IMR-90 (cell line): ENCODE results near the gene CMKLR1. TPM values are rescaled to one million over a fixed set of nuclear protein-coding genes. Genes with fewer than 3 reads are reported as not detected.

Source experiments
- ATAC-seq: fragments of 200-7000 bp; cut with Tn5 transposase; 2 replicates; pipeline ENCODE4 v1.9.1; 2020; ENCODE audit warnings: low read depth, mild to moderate bottlenecking, moderate library complexity
- BruUV-seq: library from RNA; stranded (reverse); fragments of 400-500 nt; replicated peaks from 2 replicates; lab custom pipeline; 2021; lab: Mats Ljungman, UMichigan
- CTCF ChIA-PET: fragments of 300-600 bp; formaldehyde crosslinking; extraction: SDS; loops from one replicate; lab custom pipeline; 2021; ENCODE audit warnings: antibody characterized with exemption; lab: Yijun Ruan, JAX
- POLR2A ChIA-PET: fragments of 300-600 bp; sonication (Branson Sonifier 250); formaldehyde crosslinking; loops from one replicate; lab custom pipeline; 2022; ENCODE audit warnings: antibody characterized with exemption; ENCODE audit not compliant: unreplicated experiment; lab: Charles Lee
- DNase-seq: peaks from one replicate; pipeline ENCODE4 v3.0.0; 2013
- H2AFZ ChIP-seq: replicated peaks from 2 replicates; pipeline ENCODE3; 2013; ENCODE audit warnings: low read length, mild to moderate bottlenecking; ENCODE audit not compliant: poor library complexity
- H2AK5ac ChIP-seq: 2 replicates; pipeline ENCODE4 v1.6.1; 2013; ENCODE audit warnings: low read depth, low read length, inconsistent platforms
- H2AK9ac ChIP-seq: replicated peaks from 2 replicates; pipeline ENCODE3; 2013; ENCODE audit warnings: mild to moderate bottlenecking, low read depth, low read length, moderate library complexity; ENCODE audit not compliant: poor library complexity
- H2BK120ac ChIP-seq: 2 replicates; pipeline ENCODE4 v1.6.1; 2013; ENCODE audit warnings: low read depth, low read length, inconsistent platforms
- H2BK15ac ChIP-seq: 3 replicates; pipeline ENCODE4 v1.6.1; 2013; ENCODE audit warnings: low read depth, low read length, inconsistent platforms
- H2BK20ac ChIP-seq: 2 replicates; pipeline ENCODE4 v1.6.1; 2013; ENCODE audit warnings: low read depth, mild to moderate bottlenecking, inconsistent platforms, low read length, moderate library complexity
- H2BK5ac ChIP-seq: 2 replicates; pipeline ENCODE4 v1.6.1; 2013; ENCODE audit warnings: mild to moderate bottlenecking, low read depth, low read length, inconsistent platforms; ENCODE audit not compliant: poor library complexity, severe bottlenecking
- H3K14ac ChIP-seq: replicated peaks from 2 replicates; pipeline ENCODE4 v1.6.1; 2013; ENCODE audit warnings: low read depth, low read length, inconsistent platforms
- H3K18ac ChIP-seq: 2 replicates; pipeline ENCODE4 v1.6.1; 2013; ENCODE audit warnings: low read depth, low read length, control low read depth
- H3K23ac ChIP-seq: 2 replicates; pipeline ENCODE4 v1.6.1; 2013; ENCODE audit warnings: low read depth, low read length, inconsistent platforms
- H3K27ac ChIP-seq: 2 replicates; pipeline ENCODE4 v1.5.1; 2013; ENCODE audit warnings: mild to moderate bottlenecking, control low read depth, low read length; ENCODE audit not compliant: insufficient read depth
- H3K27me3 ChIP-seq: 2 replicates; pipeline ENCODE4 v1.6.1; 2013; ENCODE audit warnings: low read length; ENCODE audit not compliant: control insufficient read depth, insufficient read depth
- H3K36me3 ChIP-seq: 2 replicates; pipeline ENCODE4 v1.6.1; 2013; ENCODE audit warnings: low read length, mixed read lengths; ENCODE audit not compliant: control insufficient read depth, insufficient read depth
- H3K4ac ChIP-seq: 2 replicates; pipeline ENCODE4 v1.6.1; 2013; ENCODE audit warnings: low read depth, low read length, inconsistent platforms
- H3K4me1 ChIP-seq: 2 replicates; pipeline ENCODE4 v1.6.1; 2013; ENCODE audit warnings: low read length, mixed read lengths; ENCODE audit not compliant: control insufficient read depth, insufficient read depth
- H3K4me2 ChIP-seq: 2 replicates; pipeline ENCODE4 v1.6.1; 2013; ENCODE audit warnings: low read depth, mild to moderate bottlenecking, control low read depth, low read length, moderate library complexity
- H3K4me3 ChIP-seq: 2 replicates; pipeline ENCODE4 v1.5.1; 2013; ENCODE audit warnings: low read depth, mild to moderate bottlenecking, control low read depth, low read length, moderate library complexity; ENCODE audit not compliant: insufficient read depth
- H3K56ac ChIP-seq: 2 replicates; pipeline ENCODE4 v1.6.1; 2013; ENCODE audit warnings: low read length, inconsistent platforms; ENCODE audit not compliant: insufficient read depth; ENCODE audit errors: extremely low read depth
- H3K79me1 ChIP-seq, 2 experiments: 2 replicates each; pipeline ENCODE4 v1.6.1; 2013; ENCODE audit warnings: low read length in 2 of 2, inconsistent platforms in 1 of 2, low read depth in 1 of 2
- H3K9ac ChIP-seq: 2 replicates; pipeline ENCODE4 v1.6.1; 2013; ENCODE audit warnings: low read depth, low read length, control low read depth
- H3K9me1 ChIP-seq: 2 replicates; pipeline ENCODE4 v1.6.1; 2013; ENCODE audit warnings: low read length, inconsistent platforms; ENCODE audit not compliant: insufficient read depth
- H3K9me3 ChIP-seq: 2 replicates; pipeline ENCODE4 v1.6.1; 2013; ENCODE audit warnings: low read length; ENCODE audit not compliant: control insufficient read depth, insufficient read depth
- H4K20me1 ChIP-seq: 2 replicates; pipeline ENCODE4 v1.6.1; 2013; ENCODE audit warnings: low read length, inconsistent platforms; ENCODE audit not compliant: insufficient read depth
- H4K5ac ChIP-seq: 2 replicates; pipeline ENCODE4 v1.6.1; 2013; ENCODE audit warnings: mild to moderate bottlenecking, low read depth, low read length, control low read depth
- H4K8ac ChIP-seq, 2 experiments: 2 replicates each; pipeline ENCODE4 v1.6.1; 2013; ENCODE audit warnings: low read depth in 2 of 2, low read length in 2 of 2, control low read depth in 1 of 2, inconsistent platforms in 1 of 2
- H4K91ac ChIP-seq: 2 replicates; pipeline ENCODE4 v1.6.1; 2013; ENCODE audit warnings: low read depth, low read length, inconsistent platforms; ENCODE audit not compliant: insufficient read depth
- BHLHE40 ChIP-seq: fragments of 150-350 bp; IDR thresholded peaks from 2 replicates; pipeline ENCODE4 v1.6.1; 2016; ENCODE audit warnings: mild to moderate bottlenecking, low read depth, low read length
- CEBPB ChIP-seq: IDR thresholded peaks from 2 replicates; pipeline ENCODE4 v1.6.1; 2012; ENCODE audit warnings: low read depth, low read length, improper control_type of control experiment
- CHD1 ChIP-seq: IDR thresholded peaks from 2 replicates; pipeline ENCODE4 v1.6.1; 2012; ENCODE audit warnings: low read depth, low read length, improper control_type of control experiment
- MAFK ChIP-seq: IDR thresholded peaks from 2 replicates; pipeline ENCODE4 v1.6.1; 2012; ENCODE audit warnings: low read depth, low read length, improper control_type of control experiment
- MAZ ChIP-seq: IDR thresholded peaks from 2 replicates; pipeline ENCODE4 v1.6.1; 2012; ENCODE audit warnings: low read depth, mild to moderate bottlenecking, low read length, improper control_type of control experiment, moderate library complexity, borderline replicate concordance
- MXI1 ChIP-seq: IDR thresholded peaks from 2 replicates; pipeline ENCODE4 v1.6.1; 2012; ENCODE audit warnings: low read depth, mild to moderate bottlenecking, low read length, moderate library complexity, borderline replicate concordance
- NFE2L2 ChIP-seq: fragments of 150-350 bp; IDR thresholded peaks from 2 replicates; pipeline ENCODE4 v1.6.1; 2016; ENCODE audit warnings: low read depth, mild to moderate bottlenecking, low read length
- POLR2A ChIP-seq: IDR thresholded peaks from 2 replicates; pipeline ENCODE4 v1.6.1; 2012; ENCODE audit warnings: mild to moderate bottlenecking, low read depth, low read length
- RCOR1 ChIP-seq: IDR thresholded peaks from 2 replicates; pipeline ENCODE4 v1.6.1; 2012; ENCODE audit warnings: mild to moderate bottlenecking, low read length, improper control_type of control experiment; ENCODE audit not compliant: insufficient replicate concordance
- SMC3 ChIP-seq: fragments of 150-350 bp; IDR thresholded peaks from 2 replicates; pipeline ENCODE4 v1.6.1; 2016; ENCODE audit warnings: low read depth, mild to moderate bottlenecking, antibody characterized with exemption, low read length, moderate library complexity
- WGBS, 2 experiments: methylation state at CpG; one replicate each; pipeline versions ENCODE4 v1.1.5 to v1.1.7; 2013; ENCODE audit warnings: missing lambda C conversion rate in 2 of 2; ENCODE audit not compliant: insufficient read length in 1 of 2; ENCODE audit errors: extremely low coverage in 2 of 2; 5-methylcytosine and 5-hydroxymethylcytosine counted together
- dilution Hi-C: fragments of 300-500 bp; cut with HindIII; formaldehyde crosslinking; loops from one replicate; pipeline ENCODE4 v1.14.3; 2018; ENCODE audit warnings: low sequenced_read_pairs; ENCODE audit not compliant: unreplicated experiment
- in situ Hi-C: fragments of 300-500 bp; cut with MboI; formaldehyde crosslinking; loops from 3 replicates; pipeline ENCODE4 v1.14.3; 2019; ENCODE audit warnings: low sequenced_read_pairs, inconsistent platforms, mixed read lengths
- intact Hi-C: fragments of 100-400 bp; cut with micrococcal nuclease; formaldehyde crosslinking; loops from 2 replicates; pipeline ENCODE4 v1.10.0; 2022
- polyA plus RNA-seq, 3 experiments: library from polyadenylated mRNA; depleted of rRNA; stranded (reverse); fragments of >200 nt; gene quantifications; 2 replicates each; pipeline ENCODE4 v1.2.3, GENCODE V29; 2012; ENCODE audit warnings: low replicate concordance in 1 of 3
- total RNA-seq: library from RNA; depleted of rRNA; stranded (reverse); fragments of >200 nt; gene quantifications from 2 replicates; pipeline ENCODE4 v1.2.3, GENCODE V29; 2012
- TF ChIP-seq, protein P1 (sequence below): fragments of 150-350 bp; IDR thresholded peaks from 2 replicates; pipeline ENCODE4 v1.6.1; 2016; ENCODE audit warnings: low read depth, mild to moderate bottlenecking, low read length, moderate library complexity, borderline replicate concordance
- TF ChIP-seq, protein P2 (sequence below): fragments of 150-350 bp; IDR thresholded peaks from 2 replicates; pipeline ENCODE4 v1.6.1; 2017; ENCODE audit warnings: mild to moderate bottlenecking, antibody characterized with exemption, low read length, low read depth
- TF ChIP-seq, protein P3 (sequence below): conservative IDR thresholded peaks from 2 replicates; pipeline ENCODE4 v1.5.1; 2012; ENCODE audit warnings: mild to moderate bottlenecking, low read depth, low read length, improper control_type of control experiment

The CMKLR1 gene
- total and polyA plus RNA-seq, 2 of the 4 experiments (the other 2 are of a cell fraction): not detected

DNA sequence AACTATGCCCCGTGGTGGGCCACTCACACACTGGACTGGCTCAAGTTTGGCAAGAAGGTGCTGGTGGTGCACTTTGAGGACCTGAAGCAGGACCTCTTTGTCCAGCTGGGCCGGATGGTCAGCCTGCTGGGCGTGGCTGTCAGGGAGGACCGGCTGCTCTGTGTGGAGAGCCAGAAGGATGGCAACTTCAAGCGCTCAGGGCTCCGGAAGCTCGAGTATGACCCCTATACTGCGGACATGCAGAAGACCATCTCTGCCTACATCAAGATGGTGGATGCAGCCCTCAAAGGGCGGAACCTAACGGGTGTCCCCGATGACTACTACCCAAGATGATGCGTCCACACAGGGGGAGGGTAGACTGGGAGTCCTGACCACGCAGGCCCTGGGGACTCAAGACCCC is 91.1 kb downstream of the CMKLR1 start:
- no peak overlapping the region for H2BK15ac ChIP-seq
- H3K18ac ChIP-seq: no peak overlapping the region
- TF ChIP-seq NFE2L2 (no peak), CEBPB (no peak), POLR2A (no peak), SMC3 (no peak), MAZ (no peak), MAFK (no peak), BHLHE40 (no peak), CHD1 (no peak), MXI1 (no peak), RCOR1 (no peak)
- TF ChIP-seq, protein P1, sequence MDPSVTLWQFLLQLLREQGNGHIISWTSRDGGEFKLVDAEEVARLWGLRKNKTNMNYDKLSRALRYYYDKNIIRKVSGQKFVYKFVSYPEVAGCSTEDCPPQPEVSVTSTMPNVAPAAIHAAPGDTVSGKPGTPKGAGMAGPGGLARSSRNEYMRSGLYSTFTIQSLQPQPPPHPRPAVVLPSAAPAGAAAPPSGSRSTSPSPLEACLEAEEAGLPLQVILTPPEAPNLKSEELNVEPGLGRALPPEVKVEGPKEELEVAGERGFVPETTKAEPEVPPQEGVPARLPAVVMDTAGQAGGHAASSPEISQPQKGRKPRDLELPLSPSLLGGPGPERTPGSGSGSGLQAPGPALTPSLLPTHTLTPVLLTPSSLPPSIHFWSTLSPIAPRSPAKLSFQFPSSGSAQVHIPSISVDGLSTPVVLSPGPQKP: no peak
- TF ChIP-seq, protein P2, sequence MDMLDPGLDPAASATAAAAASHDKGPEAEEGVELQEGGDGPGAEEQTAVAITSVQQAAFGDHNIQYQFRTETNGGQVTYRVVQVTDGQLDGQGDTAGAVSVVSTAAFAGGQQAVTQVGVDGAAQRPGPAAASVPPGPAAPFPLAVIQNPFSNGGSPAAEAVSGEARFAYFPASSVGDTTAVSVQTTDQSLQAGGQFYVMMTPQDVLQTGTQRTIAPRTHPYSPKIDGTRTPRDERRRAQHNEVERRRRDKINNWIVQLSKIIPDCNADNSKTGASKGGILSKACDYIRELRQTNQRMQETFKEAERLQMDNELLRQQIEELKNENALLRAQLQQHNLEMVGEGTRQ: no peak
- TF ChIP-seq, protein P3, sequence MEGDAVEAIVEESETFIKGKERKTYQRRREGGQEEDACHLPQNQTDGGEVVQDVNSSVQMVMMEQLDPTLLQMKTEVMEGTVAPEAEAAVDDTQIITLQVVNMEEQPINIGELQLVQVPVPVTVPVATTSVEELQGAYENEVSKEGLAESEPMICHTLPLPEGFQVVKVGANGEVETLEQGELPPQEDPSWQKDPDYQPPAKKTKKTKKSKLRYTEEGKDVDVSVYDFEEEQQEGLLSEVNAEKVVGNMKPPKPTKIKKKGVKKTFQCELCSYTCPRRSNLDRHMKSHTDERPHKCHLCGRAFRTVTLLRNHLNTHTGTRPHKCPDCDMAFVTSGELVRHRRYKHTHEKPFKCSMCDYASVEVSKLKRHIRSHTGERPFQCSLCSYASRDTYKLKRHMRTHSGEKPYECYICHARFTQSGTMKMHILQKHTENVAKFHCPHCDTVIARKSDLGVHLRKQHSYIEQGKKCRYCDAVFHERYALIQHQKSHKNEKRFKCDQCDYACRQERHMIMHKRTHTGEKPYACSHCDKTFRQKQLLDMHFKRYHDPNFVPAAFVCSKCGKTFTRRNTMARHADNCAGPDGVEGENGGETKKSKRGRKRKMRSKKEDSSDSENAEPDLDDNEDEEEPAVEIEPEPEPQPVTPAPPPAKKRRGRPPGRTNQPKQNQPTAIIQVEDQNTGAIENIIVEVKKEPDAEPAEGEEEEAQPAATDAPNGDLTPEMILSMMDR: no peak
- no peak overlapping the region for H3K27ac ChIP-seq
- no peaks in the 10 kb centered on the region for H3K79me1 ChIP-seq
- no peak overlapping the region for H2AFZ ChIP-seq
- no peak overlapping the region for H2AK9ac ChIP-seq
- dilution Hi-C loops: no loop called here
- H4K20me1 ChIP-seq: no peaks in the 10 kb centered on the region
- intact Hi-C loops: no loop called here
- in situ Hi-C loops: no loop called here
- H4K8ac ChIP-seq: no peak overlapping the region
- H3K4me3 ChIP-seq: no peak overlapping the region
- H2AK5ac ChIP-seq: no peak overlapping the region
- H3K14ac ChIP-seq: no peak overlapping the region
- no peaks in the 10 kb centered on the region for H3K9me1 ChIP-seq
- H2BK20ac ChIP-seq: no peak overlapping the region
- no peak overlapping the region for H4K5ac ChIP-seq
- no peaks in the 10 kb centered on the region for H3K27me3 ChIP-seq
- no peak overlapping the region for H3K9ac ChIP-seq
- no peak overlapping the region for H3K56ac ChIP-seq
- DNase-seq (no peak), ATAC-seq (no peak)
- CTCF ChIA-PET: no interaction called here
- H4K91ac ChIP-seq: no peak overlapping the region
- BruUV-seq: no TSS peak
- no peaks in the 10 kb centered on the region for H3K36me3 ChIP-seq
- POLR2A ChIA-PET: no interaction called here
- WGBS, 2 experiments: no CpG with 5 or more reads among the region's 13 CpGs
- no peak overlapping the region for H2BK5ac ChIP-seq
- no peaks in the 10 kb centered on the region for H3K9me3 ChIP-seq
- H3K4ac ChIP-seq: no peak overlapping the region
- H3K23ac ChIP-seq: no peak overlapping the region
- no peak overlapping the region for H3K4me2 ChIP-seq
- no peak overlapping the region for H2BK120ac ChIP-seq
- H3K4me1 ChIP-seq: no peaks in the 10 kb centered on the region
